Measurements from ENCODE around the gene LRRD1.

Gene LRRD1

DNA sequence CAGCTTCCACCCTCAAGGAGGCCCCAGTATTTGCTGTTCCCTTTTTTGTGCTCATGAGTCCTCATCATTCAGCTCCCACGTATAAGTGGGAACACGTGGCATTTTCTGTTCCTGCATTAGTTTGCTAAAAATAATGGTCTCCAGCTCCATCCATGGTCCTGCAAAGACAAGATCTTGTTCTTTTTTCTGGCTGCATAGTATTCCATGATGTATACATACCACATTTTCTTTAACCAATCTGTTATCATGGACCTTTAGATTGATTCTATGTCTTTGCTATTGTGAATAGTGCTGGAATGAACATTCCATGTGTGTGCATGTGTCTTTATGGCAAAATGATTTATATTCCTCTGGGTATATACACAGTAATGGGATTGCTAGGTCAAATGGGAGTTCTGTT lies 49.8 kb upstream of the LRRD1 start:
- Histone ChIP-seq H3K9me3 (ENCODE audit: control insufficient read depth, insufficient read depth, low read depth, low read length) (no peaks in the 10 kb centered on the region), H3K36me3 (ENCODE audit: control insufficient read depth in 2 of 2, insufficient read depth in 1 of 2, low read length in 2 of 2) (peaks cover 52 to 58% of the 10 kb centered on the region in 2 experiments), H3K4me3 (ENCODE audit: low read depth, low read length) (no peak overlapping the region), H3K27ac (ENCODE audit: extremely low read depth, low read depth, low read length) (no peak overlapping the region), H3K4me1 (ENCODE audit: control insufficient read depth, insufficient read depth, low read length) (no peaks in the 10 kb centered on the region)
- CTCF ChIA-PET: interaction anchor here (0.6 to 1.5 kb wide), 4 partner anchors 96 to 393 kb away, joined by 3 to 6 read pairs (median 4); no protein-coding TSS in a partner anchor
- TF ChIP-seq ZNF146 (tag by site-specific recombination; IDR thresholded peaks at IDR 0.05) (peak; percentile 87), ZNF175 (tag by site-specific recombination; IDR thresholded peaks at IDR 0.05) (no peak)
- POLR2A ChIA-PET: no interaction called here

GRCh38 chr7:92228100-92228499 lies 49.2 kb upstream of the LRRD1 start:
- Histone ChIP-seq H3K36me3 (ENCODE audit: control insufficient read depth in 2 of 2, insufficient read depth in 1 of 2, low read length in 2 of 2) (peaks cover 51 to 58% of the 10 kb centered on the region in 2 experiments), H3K27ac (ENCODE audit: extremely low read depth, low read depth, low read length) (no peak overlapping the region), H3K4me1 (ENCODE audit: control insufficient read depth, insufficient read depth, low read length) (no peaks in the 10 kb centered on the region), H3K4me3 (ENCODE audit: low read depth, low read length) (no peak overlapping the region), H3K9me3 (ENCODE audit: control insufficient read depth, insufficient read depth, low read depth, low read length) (no peaks in the 10 kb centered on the region)
- ChIA-PET CTCF (interaction anchor here (0.6 kb wide), 2 partner anchors 95 to 392 kb away, joined by 3 to 5 read pairs; no protein-coding TSS in a partner anchor), POLR2A (no interaction called here)
- TF ChIP-seq OSR2 (tag by site-specific recombination; IDR thresholded peaks at IDR 0.05): no peak
- no peak for TF ChIP-seq ZNF175 (tag by site-specific recombination; IDR thresholded peaks at IDR 0.05)
- no peak for TF ChIP-seq ZNF768 (tag by site-specific recombination; IDR thresholded peaks at IDR 0.05)
- no peak for TF ChIP-seq ZSCAN30 (tag by site-specific recombination; IDR thresholded peaks at IDR 0.05)
- TF ChIP-seq SP2 (tag by site-specific recombination; IDR thresholded peaks at IDR 0.05): no peak
- TF ChIP-seq ZNF830 (tag by site-specific recombination; IDR thresholded peaks at IDR 0.05; ENCODE audit: low read depth): no peak
- TF ChIP-seq ZNF18 (tag by site-specific recombination; IDR thresholded peaks at IDR 0.05): no peak
- TF ChIP-seq KLF10 (tag by site-specific recombination; IDR thresholded peaks at IDR 0.05): no peak
- TF ChIP-seq ZNF19 (tag by site-specific recombination; IDR thresholded peaks at IDR 0.05; ENCODE audit: low read depth): no peak
- TF ChIP-seq AEBP2 (tag by site-specific recombination; IDR thresholded peaks at IDR 0.05; ENCODE audit: borderline replicate concordance): no peak
- no peak for TF ChIP-seq ZNF114 (tag by site-specific recombination; IDR thresholded peaks at IDR 0.05)
- TF ChIP-seq ZNF121 (tag by site-specific recombination; IDR thresholded peaks at IDR 0.05): no peak
- no peak for TF ChIP-seq ZBTB49 (tag by site-specific recombination; IDR thresholded peaks at IDR 0.05; ENCODE audit: low read depth)
- TF ChIP-seq ZNF292 (tag by site-specific recombination; IDR thresholded peaks at IDR 0.05; ENCODE audit: borderline replicate concordance, low read depth): no peak
- no peak for TF ChIP-seq ZNF174 (tag by site-specific recombination; IDR thresholded peaks at IDR 0.05)
- no peak for TF ChIP-seq KLF1 (tag by site-specific recombination; IDR thresholded peaks at IDR 0.05)
- no peak for TF ChIP-seq ZNF501 (tag by site-specific recombination; IDR thresholded peaks at IDR 0.05)
- TF ChIP-seq ZNF449 (tag by site-specific recombination; IDR thresholded peaks at IDR 0.05): no peak
- TF ChIP-seq ZNF664 (tag by site-specific recombination; IDR thresholded peaks at IDR 0.05): no peak
